Stimulated activated effector memory CD8-positive, alpha-beta T cell treated with anti-CD3 and anti-CD28 coated beads, Interleukin-12 subunit alpha, Interleukin-12 subunit beta, amount 100 ng/mL, for 72 hours (primary cell): ENCODE measurements around the gene AREL1.

Experiments used
- ATAC-seq: fragments of 150-1000 bp; cut with Tn5 transposase; 2 replicates; pipeline ENCODE4 v1.10.0; 2021
- DNase-seq, 2 donors: peaks; one replicate each; pipeline ENCODE4 v3.0.0; 2021 to 2022; ENCODE audit warnings: low spot score in 2 of 2
- H3K27ac Mint-ChIP-seq: one replicate; pipeline ENCODE4 v1.8.0; 2022; ENCODE audit warnings: mild to moderate bottlenecking, mixed read lengths
- H3K36me3 Mint-ChIP-seq: one replicate; pipeline ENCODE4 v1.8.0; 2022; ENCODE audit warnings: mild to moderate bottlenecking, mixed read lengths
- H3K4me1 Mint-ChIP-seq: one replicate; pipeline ENCODE4 v1.8.0; 2022; ENCODE audit warnings: mixed read lengths
- H3K4me3 Mint-ChIP-seq: one replicate; pipeline ENCODE4 v1.8.0; 2022; ENCODE audit warnings: mild to moderate bottlenecking, mixed read lengths
- H3K9me3 Mint-ChIP-seq: one replicate; pipeline ENCODE4 v1.8.0; 2022; ENCODE audit warnings: mixed read lengths

Gene AREL1

DNA sequence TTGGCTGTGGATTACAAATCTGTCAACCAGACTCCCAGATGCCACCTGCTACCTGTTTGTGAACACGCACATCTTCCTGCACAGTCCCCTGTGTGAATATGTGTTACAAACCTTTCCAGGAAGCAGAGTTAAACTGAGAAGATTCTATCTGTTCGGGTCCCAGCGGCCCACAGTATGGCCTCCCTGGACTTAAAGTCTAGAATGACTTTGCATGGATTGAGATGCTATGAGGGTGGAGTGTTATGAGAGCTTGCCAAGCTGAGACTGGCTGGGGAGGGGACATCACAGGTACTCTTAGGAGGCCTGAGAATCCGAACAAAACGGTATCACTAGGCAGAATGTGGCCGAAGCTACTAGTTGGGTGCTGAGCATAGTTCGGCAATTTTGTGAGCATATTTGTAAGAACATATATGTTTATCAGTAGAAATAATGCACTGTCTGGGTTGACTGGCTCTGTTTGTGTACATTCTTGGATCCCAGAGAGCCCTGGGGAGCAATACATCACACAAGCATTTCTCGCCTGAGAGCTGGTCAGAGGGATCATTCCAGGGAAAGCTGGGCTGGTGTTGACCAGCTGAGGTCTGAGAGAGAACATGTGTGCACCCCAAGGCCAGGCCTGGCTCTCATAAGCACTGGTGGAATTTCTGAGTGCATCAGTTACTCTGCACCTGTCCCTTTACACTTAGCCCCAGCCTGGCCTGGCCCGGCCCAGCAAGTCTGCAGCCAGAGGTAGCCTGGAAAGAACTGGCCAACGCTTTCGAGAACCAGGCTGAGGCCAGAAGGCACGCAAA lies 71.1 kb downstream of the AREL1 start:
- Mint-ChIP-seq H3K4me3 (no peak overlapping the region), H3K27ac (no peak overlapping the region), H3K36me3 (no peaks in the 10 kb centered on the region), H3K4me1 (peaks cover 13% of the 10 kb centered on the region), H3K9me3 (no peaks in the 10 kb centered on the region)
- DNase-seq (no peak), ATAC-seq (no peak)

DNA sequence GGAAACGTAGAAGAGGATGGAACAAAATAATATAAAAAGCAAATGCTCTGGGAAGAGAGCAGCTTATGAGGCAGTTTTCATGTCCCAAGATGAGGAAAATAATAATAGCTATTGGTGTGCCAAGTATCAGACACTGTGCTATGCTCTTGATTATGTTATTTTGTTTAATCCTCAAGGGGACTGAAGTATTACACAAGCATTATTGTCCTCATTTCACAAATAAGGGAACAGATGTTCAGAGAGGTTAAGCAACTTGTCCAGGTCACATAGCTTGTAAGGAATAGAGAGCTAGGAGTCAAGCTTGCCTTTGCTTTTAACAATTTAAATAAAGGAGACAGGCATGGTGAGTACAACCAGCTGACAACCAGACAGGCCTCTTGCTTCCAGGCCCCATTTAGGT lies 73.9 kb downstream of the AREL1 start:
- H3K4me3 Mint-ChIP-seq = no peak overlapping the region
- ATAC-seq (no peak), DNase-seq (no peak)
- H3K36me3 Mint-ChIP-seq = no peaks in the 10 kb centered on the region
- peaks cover 7% of the 10 kb centered on the region for H3K4me1 Mint-ChIP-seq
- no peaks in the 10 kb centered on the region for H3K9me3 Mint-ChIP-seq
- H3K27ac Mint-ChIP-seq = no peak overlapping the region

DNA sequence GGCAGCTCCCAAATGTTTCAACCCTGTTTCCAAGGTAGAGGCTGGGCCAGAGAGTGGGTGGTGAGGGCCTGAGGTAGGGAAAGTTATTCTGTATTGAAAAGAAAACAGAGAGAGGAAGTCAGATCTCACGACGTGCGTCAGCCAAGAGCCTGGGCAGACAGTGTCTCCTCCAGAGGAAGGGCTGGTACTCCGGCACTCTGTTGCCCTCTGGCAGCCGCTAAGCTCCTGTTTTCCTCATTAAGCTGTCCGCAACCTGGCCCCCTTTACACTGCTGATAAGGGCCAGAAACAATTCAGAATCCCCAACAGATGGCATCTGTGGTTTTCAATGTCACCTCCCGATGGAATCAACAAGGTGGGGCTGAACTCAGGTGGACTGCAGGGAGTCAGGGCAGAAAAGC lies 74.8 kb downstream of the AREL1 start:
- DNase-seq (no peak), ATAC-seq (no peak)
- Mint-ChIP-seq H3K27ac (no peak overlapping the region), H3K36me3 (no peaks in the 10 kb centered on the region), H3K4me3 (no peak overlapping the region), H3K4me1 (peaks cover 7% of the 10 kb centered on the region), H3K9me3 (no peaks in the 10 kb centered on the region)

DNA sequence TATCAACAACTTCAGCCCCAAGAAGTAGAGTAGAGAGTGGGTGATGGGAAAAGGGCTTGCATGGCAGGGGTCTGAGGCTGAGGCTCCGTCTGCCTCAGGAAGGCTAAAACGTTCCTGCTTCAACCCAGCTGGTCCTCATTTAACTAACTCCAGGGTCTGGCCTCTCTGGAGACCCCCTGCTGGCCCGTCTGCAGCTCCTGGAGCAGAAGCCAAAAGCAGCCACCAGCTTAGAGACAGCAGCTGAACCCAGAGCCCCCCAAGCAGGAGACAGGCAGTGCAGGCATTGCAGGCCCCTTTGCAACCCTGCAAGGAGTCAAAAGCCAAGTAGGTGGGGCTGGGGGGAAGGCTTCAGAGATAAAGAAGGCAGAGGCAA lies 75.7 kb downstream of the AREL1 start:
- no peak overlapping the region for H3K27ac Mint-ChIP-seq
- H3K9me3 Mint-ChIP-seq = no peaks in the 10 kb centered on the region
- no peak overlapping the region for H3K4me3 Mint-ChIP-seq
- H3K36me3 Mint-ChIP-seq = no peaks in the 10 kb centered on the region
- ATAC-seq (no peak), DNase-seq (no peak)
- H3K4me1 Mint-ChIP-seq = peaks cover 7% of the 10 kb centered on the region

DNA sequence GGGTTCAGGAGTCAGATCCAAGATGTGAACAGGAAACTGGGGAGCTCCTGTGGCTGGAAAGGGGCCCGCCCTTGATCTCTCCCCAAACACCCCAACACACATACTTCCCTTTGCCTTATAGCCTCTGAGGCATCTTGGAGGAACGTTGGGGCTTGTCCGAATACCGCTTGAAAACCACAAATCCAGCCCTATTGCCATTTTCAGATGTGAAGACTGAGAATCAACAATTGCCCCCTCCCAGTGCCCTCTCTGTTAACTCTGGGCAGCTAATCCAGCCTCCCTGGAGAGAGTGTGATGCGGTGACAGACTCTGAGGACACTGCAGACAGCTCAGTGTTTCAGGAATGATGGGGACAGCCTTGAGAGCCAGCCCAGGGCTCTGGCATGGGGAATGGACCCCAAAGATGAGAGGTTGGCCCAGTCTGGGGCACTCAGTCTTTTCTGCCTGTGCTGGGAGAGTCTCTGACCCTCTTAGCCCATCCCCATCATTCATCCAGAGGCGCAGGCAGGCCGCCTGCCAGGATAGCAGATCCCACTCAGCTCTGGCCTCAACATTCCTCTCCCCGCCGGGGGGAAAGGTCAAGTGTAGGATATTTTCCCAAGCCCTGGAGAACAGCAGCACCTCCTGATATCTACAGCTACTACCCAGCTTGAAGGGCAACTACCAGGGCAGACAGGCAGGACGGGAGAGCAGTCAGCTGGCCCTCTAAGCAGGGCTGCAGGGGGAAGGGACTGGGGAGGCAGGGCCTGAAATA lies 76.3 kb downstream of the AREL1 start:
- DNase-seq (no peak), ATAC-seq (no peak)
- Mint-ChIP-seq H3K4me3 (no peak overlapping the region), H3K36me3 (no peaks in the 10 kb centered on the region), H3K9me3 (no peaks in the 10 kb centered on the region), H3K27ac (no peak overlapping the region), H3K4me1 (peaks cover 7% of the 10 kb centered on the region)

DNA sequence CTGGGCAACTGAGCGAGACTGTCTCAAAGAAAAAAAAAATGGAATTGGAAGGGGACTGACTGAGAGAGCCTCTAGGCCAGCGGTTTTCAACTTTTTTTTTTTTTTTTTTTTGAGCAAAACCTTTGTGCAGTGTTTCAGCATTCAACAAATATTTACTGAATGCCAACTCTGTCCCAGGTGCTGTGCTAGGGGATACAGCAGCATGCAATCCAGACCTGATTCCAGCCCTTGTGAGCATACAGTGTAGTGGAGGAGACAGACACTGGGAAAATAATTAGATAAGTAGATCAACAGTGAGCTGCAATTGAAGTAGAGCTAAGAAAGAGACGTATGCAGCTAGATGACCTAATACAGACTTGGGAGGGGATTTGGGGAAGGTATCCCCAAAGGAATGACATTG lies 77.0 kb downstream of the AREL1 start:
- Mint-ChIP-seq H3K9me3 (no peaks in the 10 kb centered on the region), H3K36me3 (no peaks in the 10 kb centered on the region), H3K4me1 (peaks cover 11% of the 10 kb centered on the region), H3K27ac (no peak overlapping the region), H3K4me3 (no peak overlapping the region)
- ATAC-seq (no peak), DNase-seq (no peak)

DNA sequence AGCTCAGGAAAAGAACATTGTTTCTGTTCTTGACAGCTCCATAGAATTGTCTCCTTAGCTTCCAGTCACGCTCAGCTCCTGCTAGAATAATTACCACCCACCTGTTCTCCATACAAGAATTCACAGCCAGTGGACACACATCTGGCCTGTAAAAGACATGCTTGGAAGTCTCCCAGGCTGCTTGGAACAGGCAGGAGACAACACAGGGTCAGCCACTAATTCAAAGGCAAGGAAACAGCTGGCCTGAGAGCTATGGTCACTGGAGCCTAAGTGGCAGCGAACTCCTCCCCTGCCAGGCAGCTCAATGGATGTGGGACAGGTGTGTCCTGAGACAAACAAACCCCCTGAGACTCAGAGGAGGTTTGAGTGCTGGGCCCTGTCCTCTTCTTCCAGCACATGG lies 77.9 kb downstream of the AREL1 start:
- Mint-ChIP-seq H3K4me1 (peaks cover 16% of the 10 kb centered on the region), H3K9me3 (no peaks in the 10 kb centered on the region), H3K27ac (no peak overlapping the region), H3K4me3 (no peak overlapping the region), H3K36me3 (no peaks in the 10 kb centered on the region)
- DNase-seq = no peak
- no peak for ATAC-seq

DNA sequence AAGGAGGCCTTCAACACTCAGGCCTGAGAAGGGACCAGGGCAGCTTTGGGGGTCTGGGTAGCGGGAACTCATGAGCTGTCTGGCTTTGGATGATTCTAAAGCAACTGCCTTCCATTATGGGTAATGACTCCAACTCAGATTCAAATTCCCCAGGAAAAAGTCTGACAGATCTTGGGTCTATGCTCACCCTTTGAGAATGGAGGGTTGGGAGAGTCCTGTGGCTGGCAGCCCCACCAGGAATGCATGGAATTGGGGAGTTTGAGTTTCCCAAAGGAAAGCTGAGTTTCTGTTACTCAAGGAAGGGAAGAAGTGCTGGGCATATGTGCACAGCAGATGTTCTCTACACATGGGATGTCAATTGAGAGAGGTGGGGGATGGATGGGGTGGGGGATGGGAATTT lies 78.4 kb downstream of the AREL1 start:
- ATAC-seq = no peak
- no peaks in the 10 kb centered on the region for H3K36me3 Mint-ChIP-seq
- no peak overlapping the region for H3K4me3 Mint-ChIP-seq

DNA sequence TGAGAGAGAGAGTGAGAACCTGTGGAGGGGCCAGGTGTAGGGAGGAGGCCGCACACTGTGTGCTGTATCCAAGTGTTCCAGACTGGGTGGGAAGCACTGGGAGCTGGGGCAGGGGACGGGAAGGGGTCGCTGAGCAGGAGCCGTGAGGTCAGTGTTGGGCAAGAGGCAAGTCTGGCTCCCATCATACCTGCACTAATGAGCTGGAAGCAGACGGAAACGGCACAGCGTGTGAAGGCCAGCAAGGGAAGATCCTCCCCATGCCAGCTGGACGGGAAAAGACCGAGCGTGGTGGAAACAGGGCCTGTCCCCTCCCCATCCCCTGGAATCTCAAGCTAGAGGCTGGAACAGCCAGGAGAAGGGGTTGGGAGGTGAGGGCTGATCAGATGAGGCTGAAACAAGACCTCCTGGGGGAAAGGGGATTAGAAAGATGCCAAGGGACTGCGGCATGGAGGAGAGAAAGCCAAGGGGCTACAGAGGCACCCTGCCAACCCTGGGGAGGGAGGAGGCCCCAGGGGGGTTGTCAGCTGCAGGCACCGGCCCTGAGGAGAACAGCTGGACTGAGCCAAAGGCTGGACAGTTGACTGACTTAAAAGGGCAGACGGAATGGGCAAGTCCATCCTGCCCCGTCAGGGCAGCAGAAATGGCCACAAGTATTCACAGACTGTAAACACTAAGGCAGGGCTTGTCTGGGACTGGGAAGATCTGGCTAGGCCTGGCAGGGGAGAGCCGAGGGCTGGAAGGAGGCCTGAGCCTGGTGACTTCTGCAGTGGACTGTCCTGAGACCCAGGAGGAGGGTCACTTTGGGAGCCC lies 81.8 kb downstream of the AREL1 start:
- Mint-ChIP-seq H3K4me3 (no peak overlapping the region), H3K27ac (no peak overlapping the region), H3K4me1 (peaks cover 9% of the 10 kb centered on the region), H3K36me3 (no peaks in the 10 kb centered on the region), H3K9me3 (no peaks in the 10 kb centered on the region)
- ATAC-seq (no peak), DNase-seq (no peak)

More for the DNA sequence above, 78.4 kb downstream of the AREL1 start:
- DNase-seq = no peak
- Mint-ChIP-seq H3K9me3 (no peaks in the 10 kb centered on the region), H3K27ac (no peak overlapping the region), H3K4me1 (peaks cover 16% of the 10 kb centered on the region)

DNA sequence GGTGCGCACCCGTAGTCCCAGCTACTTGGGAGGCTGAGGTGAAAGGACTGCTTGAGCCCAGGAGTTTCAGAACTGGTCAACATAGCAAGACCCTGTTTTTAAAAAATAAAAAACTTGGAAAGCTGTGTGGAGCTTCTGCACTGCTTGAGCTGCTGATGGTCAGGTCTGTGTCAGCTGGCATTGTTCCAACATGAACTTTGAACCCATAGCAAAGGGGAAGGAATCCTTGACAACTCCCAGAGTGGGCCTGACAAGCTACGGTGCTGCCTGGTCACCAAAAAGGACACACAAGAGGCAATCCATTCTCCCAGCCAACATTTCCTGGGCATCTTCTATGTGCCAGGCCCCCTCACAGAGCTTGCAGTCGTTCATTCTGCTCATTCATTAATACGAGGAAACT lies 84.5 kb downstream of the AREL1 start:
- H3K36me3 Mint-ChIP-seq = no peaks in the 10 kb centered on the region
- DNase-seq (no peak), ATAC-seq (no peak)
- no peaks in the 10 kb centered on the region for H3K9me3 Mint-ChIP-seq
- no peak overlapping the region for H3K27ac Mint-ChIP-seq
- H3K4me3 Mint-ChIP-seq = no peak overlapping the region
- peaks cover 18% of the 10 kb centered on the region for H3K4me1 Mint-ChIP-seq

DNA sequence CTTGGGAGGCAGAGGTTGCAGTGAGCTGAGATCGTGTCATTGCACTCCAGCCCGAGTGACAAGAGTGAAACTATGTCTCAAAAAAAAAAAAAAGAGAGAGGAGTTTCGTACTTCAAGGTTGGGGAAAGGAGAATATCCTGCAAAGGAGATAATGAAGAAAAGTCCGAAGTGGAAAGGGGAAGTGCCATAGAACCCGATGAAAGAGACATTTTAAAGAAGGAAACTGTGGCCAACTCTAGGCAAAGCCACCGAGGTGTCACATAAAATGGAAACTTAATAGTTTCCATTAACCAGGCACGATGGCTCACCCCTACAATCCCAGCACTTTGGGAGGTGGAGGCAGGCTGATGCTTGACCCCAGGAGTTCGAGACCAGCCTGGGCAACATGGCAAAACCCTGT lies 85.8 kb downstream of the AREL1 start:
- no peaks in the 10 kb centered on the region for H3K36me3 Mint-ChIP-seq
- H3K9me3 Mint-ChIP-seq = no peaks in the 10 kb centered on the region
- H3K4me3 Mint-ChIP-seq = no peak overlapping the region
- no peak overlapping the region for H3K27ac Mint-ChIP-seq
- no peak for ATAC-seq
- peaks cover 18% of the 10 kb centered on the region for H3K4me1 Mint-ChIP-seq
- no peak for DNase-seq

DNA sequence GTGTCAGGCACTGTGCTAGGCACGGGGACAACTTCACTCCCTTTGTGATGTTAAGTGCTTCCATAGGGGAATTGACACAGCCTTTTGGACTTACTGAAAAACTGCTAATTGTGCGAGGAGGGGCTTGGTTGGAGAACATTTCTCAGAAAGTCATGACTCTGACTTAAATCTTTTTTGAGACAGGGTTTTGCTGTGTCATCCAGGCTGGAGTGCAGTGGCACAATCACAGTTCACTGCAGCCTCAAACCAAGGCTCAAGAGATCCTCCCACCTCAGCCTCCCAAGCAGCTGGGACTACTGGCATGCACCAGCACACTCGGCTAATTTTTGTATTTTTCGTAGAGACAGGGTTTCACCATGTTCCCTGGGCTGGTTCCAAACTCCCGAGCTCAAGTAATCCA lies 90.6 kb downstream of the AREL1 start:
- ATAC-seq (no peak), DNase-seq (no peak)
- peaks cover 18% of the 10 kb centered on the region for H3K36me3 Mint-ChIP-seq
- H3K27ac Mint-ChIP-seq = no peak overlapping the region
- H3K4me3 Mint-ChIP-seq = no peak overlapping the region
- no peaks in the 10 kb centered on the region for H3K9me3 Mint-ChIP-seq
- H3K4me1 Mint-ChIP-seq = peaks cover 56% of the 10 kb centered on the region

DNA sequence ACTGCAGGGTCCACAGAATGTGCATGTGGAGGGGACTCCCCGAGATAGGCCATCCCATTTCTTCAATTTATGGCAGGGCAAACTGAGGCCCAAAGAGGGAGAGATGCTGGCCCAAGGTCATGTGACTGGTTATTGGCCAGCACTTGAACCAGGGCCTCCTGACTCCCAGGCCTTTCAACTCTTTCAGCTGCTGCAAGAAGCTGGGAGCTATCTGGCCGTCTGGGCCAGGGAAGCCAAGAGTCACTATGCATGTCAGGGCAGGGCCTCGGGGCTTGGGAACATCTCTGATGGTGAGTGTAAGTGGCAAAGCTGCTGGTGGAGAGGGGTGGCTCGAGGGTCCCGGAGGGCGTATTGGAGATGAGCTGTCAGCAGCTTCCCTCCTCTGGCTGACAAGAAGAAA lies 91.3 kb downstream of the AREL1 start:
- ATAC-seq (no peak), DNase-seq (no peak)
- H3K36me3 Mint-ChIP-seq = peaks cover 18% of the 10 kb centered on the region
- no peaks in the 10 kb centered on the region for H3K9me3 Mint-ChIP-seq
- no peak overlapping the region for H3K27ac Mint-ChIP-seq
- no peak overlapping the region for H3K4me3 Mint-ChIP-seq
- H3K4me1 Mint-ChIP-seq = peaks cover 60% of the 10 kb centered on the region

DNA sequence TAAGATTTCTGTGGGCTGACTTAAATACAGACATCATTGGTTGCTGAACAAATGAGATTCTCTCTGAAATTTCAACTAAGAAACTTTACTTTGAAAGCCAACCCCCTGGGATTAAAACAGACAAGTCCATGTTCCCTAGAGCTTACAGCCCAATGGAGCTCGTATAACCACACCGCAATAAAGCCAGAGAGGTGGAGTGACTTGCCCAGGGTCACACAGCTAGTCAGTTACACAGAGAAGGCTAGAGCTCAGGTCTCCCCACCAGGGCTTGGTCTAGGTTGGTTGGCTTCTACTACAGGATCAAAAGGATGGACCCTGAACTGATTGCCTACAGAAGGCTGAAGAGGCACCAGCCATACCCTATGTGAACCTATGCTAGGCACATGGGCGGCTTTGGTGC lies 92.0 kb downstream of the AREL1 start:
- Mint-ChIP-seq H3K27ac (peak overlapping the region; percentile 40), H3K9me3 (no peaks in the 10 kb centered on the region), H3K36me3 (peaks cover 21% of the 10 kb centered on the region), H3K4me3 (peak overlapping the region; percentile 46), H3K4me1 (peaks cover 66% of the 10 kb centered on the region)
- ATAC-seq (no peak), DNase-seq (no peak)

DNA sequence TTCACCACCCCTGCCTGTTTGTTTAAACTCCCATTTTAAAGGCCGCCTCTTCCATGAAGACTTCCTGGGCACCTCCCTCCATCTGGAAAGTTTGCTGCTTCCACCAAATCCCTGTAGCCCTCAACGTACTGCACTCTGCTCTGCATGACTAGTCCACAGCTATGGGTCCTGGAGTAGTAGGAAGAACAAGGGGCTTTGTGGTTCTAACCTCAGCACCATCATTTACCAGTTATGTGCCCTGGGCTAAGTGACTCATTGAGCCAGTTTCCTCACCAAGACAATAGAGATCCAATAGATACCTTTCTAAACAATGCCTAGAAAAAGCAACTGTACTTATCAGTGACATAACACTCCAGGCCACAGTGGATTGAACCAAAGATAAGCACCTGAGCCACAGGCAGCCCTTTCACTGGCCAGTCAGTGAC lies 92.4 kb downstream of the AREL1 start:
- peak; percentile 86 for ATAC-seq
- peak in 1 of 2 donors; percentile 76 for DNase-seq
- peaks cover 24% of the 10 kb centered on the region for H3K36me3 Mint-ChIP-seq
- H3K4me3 Mint-ChIP-seq = peak overlapping the region; percentile 46
- peak overlapping the region; percentile 40 for H3K27ac Mint-ChIP-seq
- H3K4me1 Mint-ChIP-seq = peaks cover 70% of the 10 kb centered on the region
- H3K9me3 Mint-ChIP-seq = no peaks in the 10 kb centered on the region
